Stimulated activated CD8-positive, alpha-beta memory T cell treated with anti-CD3 and anti-CD28 coated beads, Interleukin-2, amount 100 ng/mL, for 1 hour (primary cell): Measurements from ENCODE around the gene C12orf57.
A peak's percentile ranks its signal among the peaks of the same experiment; 100 is the strongest.

ENCODE experiments used
- DNase-seq, 2 donors: peaks; one replicate each; pipeline ENCODE4 v3.0.0-alpha.2; 2020; ENCODE audit warnings: low read depth in 2 of 2

The C12orf57 gene

GRCh38 chr12:6953442-6954315 is 9.9 kb downstream of the C12orf57 start:
- peak; percentile 73 for DNase-seq

GRCh38 chr12:6954316-6955107 is 10.7 kb downstream of the C12orf57 start:
- no peak for DNase-seq

- no peak for DNase-seq
Observed at GRCh38 chr12:6955108-6956020, 11.5 kb downstream of the C12orf57 start.

- no peak for DNase-seq
Observed at GRCh38 chr12:6956021-6956727, 12.4 kb downstream of the C12orf57 start.

- no peak for DNase-seq
Observed at GRCh38 chr12:6957151-6957701, 13.4 kb downstream of the C12orf57 start.

GRCh38 chr12:6957741-6958608 is 14.2 kb downstream of the C12orf57 start:
- DNase-seq: no peak

GRCh38 chr12:6958609-6959057 is 14.8 kb downstream of the C12orf57 start:
- DNase-seq: no peak

GRCh38 chr12:6959058-6959804 is 15.4 kb downstream of the C12orf57 start:
- no peak for DNase-seq

GRCh38 chr12:6959805-6960592 is 16.2 kb downstream of the C12orf57 start:
- no peak for DNase-seq

GRCh38 chr12:6960593-6961277 is 16.9 kb downstream of the C12orf57 start:
- DNase-seq: no peak

GRCh38 chr12:6961278-6961694 is 17.5 kb downstream of the C12orf57 start:
- peak; percentile 81 to 85 for DNase-seq

GRCh38 chr12:6961695-6962284 is 18.0 kb downstream of the C12orf57 start:
- no peak for DNase-seq

- DNase-seq: no peak
Observed at GRCh38 chr12:6962285-6963015, 18.6 kb downstream of the C12orf57 start.

GRCh38 chr12:6963016-6963731 is 19.4 kb downstream of the C12orf57 start:
- DNase-seq: no peak

GRCh38 chr12:6963791-6964413 is 20.1 kb downstream of the C12orf57 start:
- no peak for DNase-seq
